ENCODE measurements around the gene RET.

RET gene

GRCh38 chr10:43044961-43045621 is 31.8 kb upstream of the RET start:
- DNase-seq = no peak

DNA sequence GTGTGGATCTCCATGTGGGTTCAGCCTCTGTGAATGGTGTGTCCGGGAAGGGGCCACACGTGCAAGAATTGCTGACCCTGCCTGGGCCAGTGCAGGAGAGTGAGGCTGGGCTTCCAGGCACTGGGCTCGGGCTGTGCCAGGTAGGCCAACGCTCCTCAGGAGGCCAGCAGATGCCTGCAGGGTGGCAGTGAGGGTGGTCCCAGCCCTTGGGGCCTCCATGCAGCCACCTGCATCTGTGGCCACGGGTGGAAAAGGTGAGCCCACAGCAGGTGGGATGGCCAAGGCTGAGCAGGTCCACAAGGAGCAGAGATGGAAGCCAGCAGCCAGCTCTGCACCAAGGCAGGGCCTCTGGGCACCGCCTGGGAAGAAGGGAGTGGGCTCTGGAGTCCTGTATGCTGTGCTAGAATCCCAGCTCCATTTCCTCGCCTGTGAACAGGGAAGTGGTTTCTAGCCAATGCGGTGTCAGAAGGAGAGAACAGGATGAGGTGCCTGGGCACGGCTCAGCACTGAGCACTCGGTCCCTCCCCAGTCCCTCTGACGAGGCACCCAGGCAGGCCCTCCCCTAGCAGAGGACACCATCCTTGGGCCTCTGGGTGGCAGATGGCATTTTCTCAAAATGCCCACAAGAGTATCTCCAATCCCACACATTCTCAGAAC is 31.1 kb upstream of the RET start:
- no peak for DNase-seq

- no peak for DNase-seq
These were observed 30.4 kb upstream of the RET start for GRCh38 chr10:43046288-43046991.

DNA sequence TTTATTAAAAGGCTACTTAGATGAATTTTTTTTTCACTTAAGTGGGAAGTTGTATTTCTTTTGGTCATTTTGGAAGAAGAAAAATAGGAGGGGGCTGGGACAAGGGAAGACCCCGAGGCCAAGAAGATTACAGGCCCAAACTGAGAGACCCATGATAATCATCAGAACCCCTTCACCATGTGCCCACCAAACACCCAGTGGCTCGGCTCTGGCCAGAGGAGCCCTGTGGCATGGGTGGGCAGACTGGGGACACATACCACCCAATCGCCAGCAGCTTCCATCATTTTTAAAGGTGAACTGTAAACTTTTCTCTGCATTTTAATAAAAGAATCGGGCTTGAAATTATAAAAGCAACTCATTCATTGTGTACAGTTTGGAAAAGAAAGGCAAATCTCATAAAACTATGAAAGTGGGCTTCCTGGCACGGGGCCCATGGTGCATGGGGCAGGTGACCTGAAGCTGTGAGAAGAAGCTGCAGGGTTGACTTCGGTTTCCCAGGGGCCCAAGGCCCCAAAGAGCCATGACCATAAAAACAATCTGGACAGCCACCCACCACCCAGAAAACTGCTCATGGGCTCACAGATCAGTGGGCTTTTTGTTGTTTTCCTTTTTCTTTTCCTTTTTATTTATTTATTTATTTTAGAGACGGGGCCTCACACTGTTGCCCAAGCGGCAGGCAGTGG is 29.4 kb upstream of the RET start:
- DNase-seq = no peak

- DNase-seq = no peak
These were observed 28.4 kb upstream of the RET start for GRCh38 chr10:43048301-43049051.

DNA sequence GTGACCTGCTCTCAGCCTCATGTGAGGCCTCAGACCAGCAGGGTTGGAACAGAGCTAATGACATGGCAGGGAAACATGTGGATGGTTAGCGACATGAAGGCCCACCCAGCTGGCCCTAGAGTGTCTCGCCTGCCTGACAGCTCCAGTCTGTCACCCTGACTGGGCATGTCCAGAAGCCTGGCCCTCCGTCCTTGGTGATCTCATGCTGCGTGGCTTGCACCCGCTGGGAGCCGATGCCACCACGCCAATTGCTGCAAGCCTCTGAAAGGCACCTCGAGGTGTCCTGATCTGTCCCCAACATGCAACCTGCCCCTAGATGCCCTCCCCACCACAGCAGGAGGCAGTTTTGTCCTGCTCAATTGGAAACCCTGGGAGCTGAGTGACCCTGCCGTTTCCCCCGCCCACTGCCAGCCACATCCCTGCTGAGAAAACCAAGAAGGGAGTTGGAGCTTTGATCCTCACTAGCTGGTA is 27.8 kb upstream of the RET start:
- no peak for DNase-seq

DNA sequence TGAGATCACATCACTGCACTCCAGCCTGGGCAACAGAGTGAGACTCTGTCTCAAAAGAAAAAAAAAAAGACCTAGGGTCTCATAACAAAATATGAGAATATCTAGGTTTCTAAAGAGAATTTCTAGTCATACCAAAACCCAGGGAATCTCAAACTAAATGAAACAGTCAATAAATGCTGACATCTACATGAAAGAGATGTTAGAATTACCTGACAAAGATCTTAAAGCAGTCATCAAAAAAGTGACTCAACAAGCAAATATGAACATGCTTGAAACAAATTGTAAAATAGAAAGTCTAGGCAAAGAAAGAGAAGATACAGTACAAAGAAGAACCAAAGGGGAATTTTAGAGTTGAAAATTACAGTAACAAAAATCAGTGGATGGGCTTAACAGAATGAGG is 26.9 kb upstream of the RET start:
- DNase-seq = no peak

DNA sequence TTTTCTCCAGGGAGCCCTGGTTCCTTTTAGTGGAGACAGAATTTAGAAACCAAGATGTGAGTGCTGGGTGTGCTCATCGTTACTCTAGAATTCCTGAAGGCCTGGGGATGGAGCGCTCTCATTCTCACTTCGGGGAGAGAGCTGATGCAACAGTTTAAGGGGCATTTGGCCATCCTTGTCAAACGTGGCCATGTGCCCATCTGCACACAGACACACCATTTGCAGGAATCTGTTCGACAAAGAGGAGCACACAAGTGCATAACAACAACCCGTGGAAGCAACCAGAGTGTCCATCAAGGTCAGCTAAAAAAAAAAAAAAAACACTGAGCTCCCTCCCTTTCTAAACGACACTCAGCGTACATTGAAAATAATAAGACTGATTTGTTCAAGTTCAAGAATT is 23.0 kb upstream of the RET start:
- no peak for DNase-seq

GRCh38 chr10:43054593-43054992 is 22.3 kb upstream of the RET start:
- DNase-seq = no peak

DNA sequence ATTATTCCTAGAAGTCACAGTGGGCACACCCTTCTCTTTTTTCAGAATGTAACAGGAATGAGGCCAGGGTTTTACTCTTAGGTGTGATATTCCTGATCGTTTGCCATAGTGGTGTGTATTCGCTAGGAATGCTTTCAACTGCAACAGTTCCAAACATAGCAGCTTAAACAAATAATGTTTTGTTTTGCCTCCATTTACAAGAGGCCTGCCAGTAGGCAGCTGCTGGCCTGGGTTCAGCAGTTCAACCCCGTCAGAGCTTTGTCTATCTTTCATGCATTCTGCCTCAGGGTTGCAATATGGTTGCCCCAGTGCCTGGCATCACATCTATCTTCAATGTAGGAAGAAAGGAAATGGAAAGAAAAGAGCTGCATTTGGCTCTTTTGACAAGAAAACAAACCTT is 21.7 kb upstream of the RET start:
- no peak for DNase-seq

- DNase-seq = no peak
These were observed 20.8 kb upstream of the RET start for GRCh38 chr10:43055991-43056567.

GRCh38 chr10:43056568-43057011 is 20.3 kb upstream of the RET start:
- no peak for DNase-seq

- no peak for DNase-seq
These were observed 19.6 kb upstream of the RET start for GRCh38 chr10:43057231-43057711.

- no peak for DNase-seq
These were observed 19.0 kb upstream of the RET start for GRCh38 chr10:43057831-43058340.

DNA sequence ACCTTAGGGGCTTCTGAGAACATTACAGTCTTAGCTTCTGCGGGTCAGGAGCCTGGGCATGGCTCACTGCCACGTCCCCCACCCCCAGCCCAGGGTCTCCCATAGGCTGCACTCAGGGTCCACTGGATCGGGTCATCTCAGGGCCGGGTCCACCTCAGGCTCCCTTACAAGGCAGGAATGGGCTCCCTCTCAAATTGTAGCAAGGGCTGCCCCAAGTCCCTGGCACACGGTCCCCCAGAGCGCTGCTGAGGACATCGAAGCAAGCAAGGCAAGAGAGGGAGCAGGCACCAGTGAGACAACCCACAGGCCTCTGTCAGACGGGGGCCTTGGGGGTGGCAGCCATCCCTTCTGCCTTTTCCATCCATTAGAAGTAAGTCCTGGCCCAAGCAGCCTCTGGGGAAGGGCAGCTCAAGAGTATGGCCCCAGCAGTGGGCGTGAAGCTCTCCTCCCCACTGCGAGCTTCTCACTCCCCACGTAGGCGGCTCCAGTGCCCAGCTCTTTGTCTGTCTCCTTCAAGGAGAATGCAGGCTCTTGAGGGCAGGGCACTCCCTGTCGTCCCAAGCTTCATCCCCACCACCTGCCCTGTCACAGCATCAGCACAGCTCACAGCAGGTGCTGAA is 18.0 kb upstream of the RET start:
- no peak for DNase-seq

- DNase-seq = no peak
These were observed 17.5 kb upstream of the RET start for GRCh38 chr10:43059336-43059720.

- DNase-seq = no peak
These were observed 17.0 kb upstream of the RET start for GRCh38 chr10:43059828-43060227.

GRCh38 chr10:43060291-43060690 is 16.6 kb upstream of the RET start:
- no peak for DNase-seq

GRCh38 chr10:43061331-43061730 is 15.5 kb upstream of the RET start:
- no peak for DNase-seq

- DNase-seq = no peak
These were observed 15.1 kb upstream of the RET start for GRCh38 chr10:43061760-43062159.

Measured in C1 segment of cervical spinal cord (tissue), 14 donors.